ENCODE measurements around the gene HPN. TPM values are rescaled to one million over a fixed set of nuclear protein-coding genes. Genes with fewer than 3 reads are reported as not detected.

Gene HPN
- total and polyA plus RNA-seq, 2 experiments from 2014 or later = 150 to 241 TPM

DNA sequence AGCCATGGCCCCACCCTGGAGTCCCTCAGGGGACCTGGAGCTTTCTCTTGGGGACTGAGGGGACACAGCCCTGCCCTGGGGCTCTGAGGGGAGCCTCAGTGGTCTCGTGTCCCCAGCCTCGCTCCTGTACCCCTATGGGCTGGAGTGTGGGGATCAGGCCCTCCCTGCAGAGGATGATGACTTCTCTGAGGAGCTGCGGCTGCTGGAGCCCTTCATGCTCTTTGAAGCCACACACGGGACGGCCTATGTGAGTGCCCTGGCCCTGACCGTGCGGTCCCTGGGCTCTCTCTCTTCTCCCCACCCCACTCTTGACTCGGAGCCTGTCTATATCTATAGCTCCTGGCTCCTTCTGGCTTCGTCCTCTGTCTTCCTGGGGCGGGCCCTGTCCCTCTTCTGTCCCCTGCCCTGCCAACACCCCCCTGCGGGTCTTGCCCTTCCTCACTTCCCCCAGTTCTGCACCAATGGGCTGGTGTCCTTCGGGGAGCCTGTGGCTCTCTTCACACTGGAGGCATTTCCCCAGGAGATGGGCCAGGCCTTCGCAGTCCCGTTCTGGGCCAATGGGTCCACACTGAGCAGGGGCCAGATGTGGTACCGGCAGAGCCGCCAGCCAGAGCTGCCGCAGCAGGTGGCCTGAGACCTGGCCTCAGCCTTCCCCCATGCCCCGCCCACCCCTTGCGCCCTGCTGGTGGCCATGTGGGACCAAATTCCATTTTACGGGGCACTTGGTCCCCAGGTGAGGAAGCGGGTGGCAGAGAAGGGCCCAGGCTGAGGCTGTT is 33.1 kb downstream of the HPN start:
- Histone ChIP-seq H2AFZ (no peak overlapping the region), H3K79me2 (no peaks in the 10 kb centered on the region)
- no peak for TF ChIP-seq EZH2 (IDR thresholded peaks at IDR 0.05; ENCODE audit: borderline replicate concordance)

DNA sequence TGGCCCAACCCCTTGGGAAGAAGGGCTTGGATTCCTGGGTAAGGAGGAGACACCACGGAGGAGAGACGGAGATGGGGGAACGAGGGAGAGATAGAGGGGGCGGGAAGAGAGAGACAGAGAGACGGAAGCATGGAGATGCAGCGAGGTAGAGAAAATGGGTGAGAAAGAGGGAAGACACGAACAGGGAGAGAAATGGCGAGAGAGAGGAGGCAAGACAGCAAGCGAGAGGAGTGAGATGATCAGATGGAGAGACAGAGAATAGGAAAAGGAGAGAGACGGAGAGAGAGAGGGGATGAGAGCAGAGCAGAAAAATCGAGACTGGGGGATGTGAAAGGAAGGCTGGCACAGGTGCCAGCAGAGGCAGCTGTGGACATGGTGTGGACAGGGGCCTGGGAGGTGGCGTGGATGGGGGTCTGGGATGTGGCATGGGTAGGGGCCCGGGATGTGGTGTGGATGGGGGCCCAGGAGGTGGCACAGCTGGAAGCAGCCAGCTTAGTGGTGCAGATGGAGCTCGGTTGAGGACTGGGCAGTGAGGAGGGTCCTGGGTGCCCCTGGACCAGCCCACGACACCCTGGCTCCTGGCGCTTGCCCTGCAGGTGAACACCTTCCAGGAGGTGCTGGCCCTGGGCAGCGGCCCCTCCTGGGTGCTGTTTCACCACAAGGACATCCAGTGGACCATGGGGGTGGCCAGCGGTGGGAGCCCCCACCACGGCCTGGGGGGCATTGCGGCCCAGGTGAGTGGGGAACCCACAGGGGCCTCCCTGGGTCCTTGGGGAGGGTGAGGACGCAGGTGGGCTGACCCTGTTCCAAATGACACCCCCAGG is 33.9 kb downstream of the HPN start:
- Histone ChIP-seq H3K9me3 (ENCODE audit: low read depth) (no peaks in the 10 kb centered on the region), H3K4me1 (ENCODE audit: insufficient read depth) (no peaks in the 10 kb centered on the region), H2AFZ (no peak overlapping the region), H4K20me1 (ENCODE audit: insufficient read depth, poor library complexity, severe bottlenecking) (no peaks in the 10 kb centered on the region), H3K27ac (no peak overlapping the region), H3K36me3 (replicated peaks; ENCODE audit: insufficient read depth, low read depth) (no peaks in the 10 kb centered on the region), H3K9me2 (replicated peaks; ENCODE audit: insufficient read depth) (no peaks in the 10 kb centered on the region), H3K79me2 (no peaks in the 10 kb centered on the region), H3K4me3 (no peak overlapping the region), H3K4me2 (no peak overlapping the region), H3K27me3 (no peaks in the 10 kb centered on the region)
- TF ChIP-seq EZH2 (IDR thresholded peaks at IDR 0.05; ENCODE audit: borderline replicate concordance) (no peak), EZH2phosphoT487 (IDR thresholded peaks at IDR 0.05; ENCODE audit: low read depth, severe bottlenecking, unreplicated experiment) (no peak)
- TF ChIP-seq, protein P1, sequence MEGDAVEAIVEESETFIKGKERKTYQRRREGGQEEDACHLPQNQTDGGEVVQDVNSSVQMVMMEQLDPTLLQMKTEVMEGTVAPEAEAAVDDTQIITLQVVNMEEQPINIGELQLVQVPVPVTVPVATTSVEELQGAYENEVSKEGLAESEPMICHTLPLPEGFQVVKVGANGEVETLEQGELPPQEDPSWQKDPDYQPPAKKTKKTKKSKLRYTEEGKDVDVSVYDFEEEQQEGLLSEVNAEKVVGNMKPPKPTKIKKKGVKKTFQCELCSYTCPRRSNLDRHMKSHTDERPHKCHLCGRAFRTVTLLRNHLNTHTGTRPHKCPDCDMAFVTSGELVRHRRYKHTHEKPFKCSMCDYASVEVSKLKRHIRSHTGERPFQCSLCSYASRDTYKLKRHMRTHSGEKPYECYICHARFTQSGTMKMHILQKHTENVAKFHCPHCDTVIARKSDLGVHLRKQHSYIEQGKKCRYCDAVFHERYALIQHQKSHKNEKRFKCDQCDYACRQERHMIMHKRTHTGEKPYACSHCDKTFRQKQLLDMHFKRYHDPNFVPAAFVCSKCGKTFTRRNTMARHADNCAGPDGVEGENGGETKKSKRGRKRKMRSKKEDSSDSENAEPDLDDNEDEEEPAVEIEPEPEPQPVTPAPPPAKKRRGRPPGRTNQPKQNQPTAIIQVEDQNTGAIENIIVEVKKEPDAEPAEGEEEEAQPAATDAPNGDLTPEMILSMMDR (IDR thresholded peaks at IDR 0.05; ENCODE audit: poor library complexity) = no peak
- no peak for DNase-seq (ENCODE audit: low spot score)
- 92% methylated on average over 14 of the region's 21 CpGs for WGBS (ENCODE audit: low lambda C conversion rate, missing lambda C conversion rate)

More for the DNA sequence above, 33.1 kb downstream of the HPN start:
- Histone ChIP-seq H3K4me3 (no peak overlapping the region), H3K9me3 (ENCODE audit: low read depth) (no peaks in the 10 kb centered on the region), H3K27ac (no peak overlapping the region), H4K20me1 (ENCODE audit: insufficient read depth, poor library complexity, severe bottlenecking) (no peaks in the 10 kb centered on the region), H3K4me1 (ENCODE audit: insufficient read depth) (no peaks in the 10 kb centered on the region), H3K4me2 (no peak overlapping the region), H3K36me3 (replicated peaks; ENCODE audit: insufficient read depth, low read depth) (no peaks in the 10 kb centered on the region), H3K9me2 (replicated peaks; ENCODE audit: insufficient read depth) (no peaks in the 10 kb centered on the region), H3K27me3 (no peaks in the 10 kb centered on the region)
- DNase-seq (ENCODE audit: low spot score) = no peak
- WGBS (ENCODE audit: low lambda C conversion rate, missing lambda C conversion rate) = 94% methylated on average over 18 of the region's 21 CpGs

DNA sequence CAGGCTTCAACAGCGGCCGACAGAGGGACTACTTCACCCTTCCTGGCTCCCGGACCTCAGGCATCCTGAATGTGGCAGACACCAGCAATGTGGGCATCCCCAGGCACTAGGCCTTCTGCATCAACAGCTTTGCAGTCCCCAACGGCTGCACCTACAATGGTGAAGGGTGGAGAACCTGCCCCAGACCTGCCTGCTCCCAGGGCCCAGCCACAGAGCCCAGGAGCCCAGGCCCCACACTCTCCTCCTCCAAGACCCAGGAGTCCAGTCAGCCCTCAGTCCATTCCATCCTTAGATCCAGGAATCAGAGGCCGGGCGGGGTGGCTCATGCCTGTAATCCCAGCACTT is 34.5 kb downstream of the HPN start:
- no peak for TF ChIP-seq EZH2 (IDR thresholded peaks at IDR 0.05; ENCODE audit: borderline replicate concordance)

DNA sequence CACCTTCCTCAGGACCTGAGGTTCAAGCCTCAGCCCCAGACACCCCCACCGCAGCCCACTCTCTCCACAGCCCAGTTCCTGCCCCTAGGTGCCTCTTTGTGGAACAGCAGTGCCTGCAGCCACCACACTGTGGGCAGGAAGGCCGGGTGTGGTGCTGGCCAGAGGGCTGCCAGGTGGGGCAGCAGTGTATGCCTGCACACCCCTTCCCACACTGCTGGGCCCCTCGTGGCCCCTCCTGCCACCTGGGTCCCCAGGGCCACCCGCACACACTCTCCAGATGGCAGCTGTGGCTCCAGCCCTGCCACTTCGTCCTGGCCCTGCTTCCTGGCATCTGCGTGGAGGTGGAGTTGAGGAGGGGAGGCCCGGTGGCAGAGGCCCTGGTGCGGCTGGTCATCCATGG is 35.1 kb downstream of the HPN start:
- H3K27ac ChIP-seq = no peak overlapping the region
- no peak overlapping the region for H3K4me2 ChIP-seq
- no peaks in the 10 kb centered on the region for H3K36me3 ChIP-seq (replicated peaks; ENCODE audit: insufficient read depth, low read depth)
- H4K20me1 ChIP-seq (ENCODE audit: insufficient read depth, poor library complexity, severe bottlenecking) = no peaks in the 10 kb centered on the region
- no peaks in the 10 kb centered on the region for H3K9me2 ChIP-seq (replicated peaks; ENCODE audit: insufficient read depth)
- H3K9me3 ChIP-seq (ENCODE audit: low read depth) = no peaks in the 10 kb centered on the region
- no peak overlapping the region for H3K4me3 ChIP-seq
- no peaks in the 10 kb centered on the region for H3K4me1 ChIP-seq (ENCODE audit: insufficient read depth)
- H2AFZ ChIP-seq = no peak overlapping the region
- H3K79me2 ChIP-seq = no peaks in the 10 kb centered on the region
- no peaks in the 10 kb centered on the region for H3K27me3 ChIP-seq
- TF ChIP-seq EZH2phosphoT487 (IDR thresholded peaks at IDR 0.05; ENCODE audit: low read depth, severe bottlenecking, unreplicated experiment) = no peak
- TF ChIP-seq, protein P1 (IDR thresholded peaks at IDR 0.05; ENCODE audit: poor library complexity) = no peak
- 94% methylated on average over 8 of the region's 8 CpGs for WGBS (ENCODE audit: low lambda C conversion rate, missing lambda C conversion rate)
- DNase-seq (ENCODE audit: low spot score) = no peak

More for the DNA sequence above, 34.5 kb downstream of the HPN start:
- Histone ChIP-seq H3K27ac (no peak overlapping the region), H4K20me1 (ENCODE audit: insufficient read depth, poor library complexity, severe bottlenecking) (no peaks in the 10 kb centered on the region), H3K27me3 (no peaks in the 10 kb centered on the region), H3K4me2 (no peak overlapping the region), H2AFZ (no peak overlapping the region), H3K79me2 (no peaks in the 10 kb centered on the region), H3K36me3 (replicated peaks; ENCODE audit: insufficient read depth, low read depth) (no peaks in the 10 kb centered on the region), H3K4me1 (ENCODE audit: insufficient read depth) (no peaks in the 10 kb centered on the region), H3K9me2 (replicated peaks; ENCODE audit: insufficient read depth) (no peaks in the 10 kb centered on the region), H3K9me3 (ENCODE audit: low read depth) (no peaks in the 10 kb centered on the region), H3K4me3 (no peak overlapping the region)
- DNase-seq (ENCODE audit: low spot score) = no peak
- WGBS (ENCODE audit: low lambda C conversion rate, missing lambda C conversion rate) = 84% methylated on average over 6 of the region's 6 CpGs
